Activated B cell treated with CpG ODN at 0.5 μM for 24 hours (primary cell): ENCODE measurements around the gene ABLIM2. TPM values are rescaled to one million over a fixed set of nuclear protein-coding genes. Genes with fewer than 3 reads are reported as not detected.

Source experiments
- ATAC-seq: fragments of 200-7000 bp; cut with Tn5 transposase; one replicate; pipeline ENCODE4 v1.10.0; 2021; ENCODE audit warnings: low read depth, mild to moderate bottlenecking, moderate library complexity
- CTCF ChIA-PET: fragments of 350-600 bp; sonication (Branson Sonifier 250); formaldehyde crosslinking; loops from one replicate; lab custom pipeline; 2021; ENCODE audit warnings: antibody characterized with exemption; lab: Charles Lee
- POLR2A ChIA-PET: fragments of 350-600 bp; sonication (Branson Sonifier 250); formaldehyde crosslinking; loops from one replicate; lab custom pipeline; 2021; ENCODE audit warnings: antibody characterized with exemption; lab: Charles Lee
- DNase-seq: peaks from one replicate; pipeline ENCODE4 v3.0.0; 2022
- H3K27ac Mint-ChIP-seq: one replicate; pipeline ENCODE4 v1.8.0; 2020; ENCODE audit warnings: mixed read lengths
- H3K27me3 Mint-ChIP-seq: one replicate; pipeline ENCODE4 v1.8.0; 2021; ENCODE audit warnings: mixed read lengths
- H3K36me3 Mint-ChIP-seq: one replicate; pipeline ENCODE4 v1.8.0; 2021; ENCODE audit warnings: low read depth, mixed read lengths
- H3K4me1 Mint-ChIP-seq: one replicate; pipeline ENCODE4 v1.8.0; 2021; ENCODE audit warnings: mixed read lengths
- H3K4me3 Mint-ChIP-seq: one replicate; pipeline ENCODE4 v1.8.0; 2020; ENCODE audit warnings: mild to moderate bottlenecking, mixed read lengths
- H3K9me3 Mint-ChIP-seq: one replicate; pipeline ENCODE4 v1.8.0; 2020; ENCODE audit warnings: mixed read lengths
- CTCF ChIP-seq: fragments of 200-600 bp; IDR thresholded peaks from one replicate; pipeline ENCODE4 v1.8.0; 2022; ENCODE audit warnings: antibody characterized with exemption, mild to moderate bottlenecking
- intact Hi-C: fragments of 100-400 bp; cut with micrococcal nuclease; formaldehyde crosslinking; loops from one replicate; pipeline ENCODE4 v1.15.1; 2024
- total RNA-seq: library from RNA; stranded (reverse); gene quantifications from 2 replicates; pipeline ENCODE4 v1.2.3, GENCODE V29; 2022

The ABLIM2 gene
- total RNA-seq, 1 donor from 2014 or later = 5.2 TPM

DNA sequence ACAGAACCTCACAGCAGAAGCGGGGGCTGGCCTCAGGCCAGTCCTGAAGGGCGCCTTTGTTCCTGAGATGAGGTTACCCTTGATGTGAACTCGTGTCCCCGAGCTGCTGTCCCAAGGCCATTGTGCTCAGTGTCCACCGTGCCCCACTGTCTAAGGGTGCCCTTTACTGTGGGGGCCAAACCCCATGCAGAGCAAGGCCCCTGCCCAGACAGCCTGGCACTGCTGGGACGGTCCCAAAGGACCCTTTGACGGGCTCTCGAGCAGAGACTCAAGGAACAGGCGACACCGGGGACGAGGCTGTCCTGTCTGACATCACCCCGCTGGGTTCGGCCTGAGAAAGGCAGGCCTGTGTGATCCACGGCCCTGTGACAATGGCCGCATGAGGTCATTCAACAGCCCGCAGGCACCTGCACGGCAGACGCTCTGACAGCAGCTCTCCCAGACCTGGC lies 100.6 kb downstream of the ABLIM2 start:
- Mint-ChIP-seq H3K27ac (no peak overlapping the region), H3K27me3 (peaks cover 2% of the 10 kb centered on the region), H3K9me3 (peaks cover 5% of the 10 kb centered on the region), H3K36me3 (peaks cover 2% of the 10 kb centered on the region), H3K4me1 (no peaks in the 10 kb centered on the region), H3K4me3 (no peak overlapping the region)
- ChIA-PET POLR2A (no interaction called here), CTCF (no interaction called here)
- ATAC-seq (no peak), DNase-seq (no peak)
- intact Hi-C loops = no loop called here
- no peak for TF ChIP-seq CTCF

- H3K9me3 Mint-ChIP-seq = peaks cover 5% of the 10 kb centered on the region
- ChIA-PET CTCF (no interaction called here), POLR2A (no interaction called here)
- DNase-seq = no peak
- intact Hi-C loops = no loop called here
- H3K4me1 Mint-ChIP-seq = no peaks in the 10 kb centered on the region
- ATAC-seq = no peak
- TF ChIP-seq CTCF = no peak
- H3K27ac Mint-ChIP-seq = no peak overlapping the region
- peaks cover 2% of the 10 kb centered on the region for H3K36me3 Mint-ChIP-seq
- no peaks in the 10 kb centered on the region for H3K27me3 Mint-ChIP-seq
- no peak overlapping the region for H3K4me3 Mint-ChIP-seq
These were observed 103.4 kb downstream of the ABLIM2 start for GRCh38 chr4:8055206-8055605.

DNA sequence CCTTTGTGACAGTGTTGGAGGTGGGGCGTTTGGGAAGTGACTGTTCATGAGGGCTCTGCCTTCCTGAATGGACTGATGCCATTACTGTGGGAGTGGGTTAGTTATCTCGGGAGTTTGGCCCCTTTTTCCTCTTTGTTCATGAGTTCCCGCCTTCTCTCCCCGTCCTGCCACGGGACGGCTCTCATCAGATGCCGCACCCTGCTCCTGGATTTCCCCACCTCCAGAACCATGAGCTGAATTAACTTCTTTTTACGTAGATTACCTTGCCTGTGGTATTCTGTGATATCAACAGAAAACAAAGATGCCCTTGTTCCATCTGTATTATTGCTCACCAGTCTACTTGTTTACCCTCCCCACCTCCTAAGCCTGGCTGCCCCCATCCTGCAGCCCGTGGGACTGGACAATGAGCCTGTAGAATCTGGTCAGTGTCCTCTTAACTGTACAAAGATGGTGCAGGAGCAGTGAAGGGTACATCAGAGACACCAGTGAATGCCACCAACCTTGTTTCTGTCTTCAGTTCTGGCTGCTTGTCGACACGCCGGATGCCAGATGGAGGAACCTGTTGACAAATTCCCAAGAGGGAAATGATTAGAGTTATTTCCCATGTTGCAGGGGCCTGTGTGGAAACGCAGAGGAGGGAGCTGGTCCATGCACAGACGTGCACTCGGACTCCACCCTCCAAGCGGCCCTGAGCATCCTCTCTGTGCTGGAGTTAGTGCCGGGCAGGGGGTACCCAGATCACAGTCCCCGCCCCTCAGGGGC lies 104.7 kb downstream of the ABLIM2 start:
- DNase-seq = no peak
- Mint-ChIP-seq H3K36me3 (peaks cover 2% of the 10 kb centered on the region), H3K9me3 (peaks cover 5% of the 10 kb centered on the region), H3K4me1 (no peaks in the 10 kb centered on the region), H3K27me3 (peaks cover 3% of the 10 kb centered on the region), H3K4me3 (no peak overlapping the region), H3K27ac (no peak overlapping the region)
- no peak for ATAC-seq
- ChIA-PET CTCF (no interaction called here), POLR2A (no interaction called here)
- no peak for TF ChIP-seq CTCF
- intact Hi-C loops = no loop called here

DNA sequence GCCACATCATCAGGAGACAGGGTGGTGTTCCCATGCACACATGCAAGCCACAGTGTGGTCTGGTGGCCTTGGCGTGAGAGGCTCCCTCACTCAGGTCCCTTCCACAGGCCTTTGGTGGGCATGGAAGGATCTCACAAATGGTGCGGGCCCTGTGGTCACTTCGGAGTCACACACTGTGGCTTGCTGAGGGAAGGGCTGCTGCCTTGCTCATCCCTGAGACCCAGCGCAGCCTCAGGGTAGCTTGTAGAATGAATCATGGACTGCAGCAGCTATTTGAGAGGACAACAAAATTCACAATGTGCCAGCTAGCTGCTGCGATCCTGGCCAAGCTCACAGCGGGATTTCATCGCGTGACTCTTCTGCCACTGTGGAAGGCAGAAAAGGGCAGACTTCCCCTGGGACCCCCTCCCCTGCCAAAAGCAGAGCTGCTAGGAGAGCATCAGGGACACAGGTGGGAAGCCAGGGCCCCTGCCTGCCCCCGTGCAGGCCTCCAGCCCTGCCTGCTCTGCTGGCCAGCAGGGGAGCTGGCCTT lies 106.4 kb downstream of the ABLIM2 start:
- TF ChIP-seq CTCF = no peak
- ChIA-PET POLR2A (no interaction called here), CTCF (no interaction called here)
- peaks cover 2% of the 10 kb centered on the region for H3K36me3 Mint-ChIP-seq
- ATAC-seq (no peak), DNase-seq (no peak)
- H3K27ac Mint-ChIP-seq = no peak overlapping the region
- peaks cover 5% of the 10 kb centered on the region for H3K9me3 Mint-ChIP-seq
- no peaks in the 10 kb centered on the region for H3K4me1 Mint-ChIP-seq
- intact Hi-C loops = no loop called here
- peaks cover 8% of the 10 kb centered on the region for H3K27me3 Mint-ChIP-seq
- no peak overlapping the region for H3K4me3 Mint-ChIP-seq

DNA sequence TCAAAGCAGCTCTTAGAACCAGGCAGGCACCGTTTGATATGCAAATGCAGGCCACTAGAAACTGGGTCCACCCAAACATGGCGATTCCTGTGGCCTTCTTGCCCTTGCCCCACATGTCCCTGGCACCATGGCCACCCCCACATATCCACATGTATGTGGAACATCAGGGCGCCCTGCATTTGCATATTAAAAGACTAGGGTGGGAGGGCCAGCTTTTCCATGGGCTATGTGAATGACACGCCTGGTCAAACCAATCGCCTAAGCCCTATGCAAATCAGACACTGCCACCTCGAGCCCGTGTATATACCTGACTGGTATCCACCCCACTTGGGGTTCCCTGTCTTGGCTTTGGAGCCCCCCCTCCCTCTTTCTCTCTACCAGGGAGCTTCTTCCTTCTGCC lies 107.0 kb downstream of the ABLIM2 start:
- no peak for ATAC-seq
- POLR2A ChIA-PET = no interaction called here
- no peak for TF ChIP-seq CTCF
- Mint-ChIP-seq H3K27ac (no peak overlapping the region), H3K4me1 (no peaks in the 10 kb centered on the region), H3K9me3 (peaks cover 5% of the 10 kb centered on the region), H3K36me3 (peaks cover 2% of the 10 kb centered on the region), H3K27me3 (peaks cover 8% of the 10 kb centered on the region), H3K4me3 (no peak overlapping the region)
- CTCF ChIA-PET = no interaction called here
- intact Hi-C loops = no loop called here
- no peak for DNase-seq
